Jurkat, Clone E6-1 (cell line): Measurements from ENCODE around the gene TIAM2.

Source experiments
- DNase-seq: peaks from one replicate; pipeline ENCODE4 v3.0.0-alpha.2; 2011; ENCODE audit warnings: low read depth, low spot score
- H3K4me3 ChIP-seq: 2 replicates; pipeline ENCODE4 v1.5.1; 2011; ENCODE audit warnings: mild to moderate bottlenecking, low read length, control low read depth, moderate library complexity

Gene TIAM2

DNA sequence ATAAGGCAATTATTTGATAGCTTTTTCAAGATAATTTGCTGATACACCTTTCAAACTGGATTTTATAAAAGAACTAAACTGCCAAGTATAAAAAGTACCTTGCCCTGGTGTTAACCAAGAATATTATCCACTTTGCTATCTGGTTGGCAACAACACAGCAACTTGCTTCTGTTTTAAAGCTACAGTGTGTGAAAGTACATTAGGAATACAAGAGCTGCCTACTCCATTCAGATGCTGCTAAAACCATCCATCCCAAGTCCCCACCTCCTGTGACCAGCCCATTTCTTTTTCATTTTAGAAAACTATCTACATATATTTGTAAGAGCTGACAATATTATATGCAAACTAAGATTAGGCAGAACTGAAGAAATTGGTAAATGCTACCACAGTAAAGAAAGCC lies 281.5 kb downstream of the TIAM2 start:
- no peak overlapping the region for H3K4me3 ChIP-seq
- DNase-seq = no peak

DNA sequence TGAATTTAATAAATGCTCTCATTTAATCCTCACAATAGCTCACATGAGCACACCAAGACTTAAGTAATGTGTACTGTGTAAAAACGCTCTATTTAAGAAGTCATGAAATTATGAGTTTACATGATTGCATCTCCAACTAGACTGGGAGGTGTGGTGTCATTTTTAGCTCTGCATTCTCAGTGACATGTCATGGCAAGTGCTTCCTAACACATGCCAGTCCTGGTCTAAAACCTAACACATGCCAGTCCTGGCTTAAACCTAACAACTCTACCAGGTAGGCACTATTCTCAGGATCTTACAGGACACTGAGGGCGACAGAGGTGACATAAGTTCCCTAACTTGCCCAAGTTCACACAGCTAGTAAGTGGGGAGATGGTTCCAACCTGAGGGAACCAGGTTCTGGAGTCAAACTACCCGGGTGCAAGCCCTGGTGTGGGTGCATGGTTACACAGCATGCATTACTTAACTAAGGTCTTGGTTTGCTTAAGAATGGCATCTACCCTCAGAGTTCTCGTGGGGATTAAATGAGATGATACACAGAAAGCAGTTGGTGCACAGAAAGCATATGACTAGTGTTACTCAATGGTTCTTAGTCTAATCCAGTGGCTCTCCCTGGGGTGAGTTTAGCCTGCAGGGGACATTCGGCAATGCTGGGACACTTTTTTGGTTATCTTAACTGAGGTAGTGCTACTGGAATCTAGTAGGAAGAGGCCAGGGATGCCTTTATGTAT lies 283.4 kb downstream of the TIAM2 start:
- DNase-seq = no peak
- no peak overlapping the region for H3K4me3 ChIP-seq

DNA sequence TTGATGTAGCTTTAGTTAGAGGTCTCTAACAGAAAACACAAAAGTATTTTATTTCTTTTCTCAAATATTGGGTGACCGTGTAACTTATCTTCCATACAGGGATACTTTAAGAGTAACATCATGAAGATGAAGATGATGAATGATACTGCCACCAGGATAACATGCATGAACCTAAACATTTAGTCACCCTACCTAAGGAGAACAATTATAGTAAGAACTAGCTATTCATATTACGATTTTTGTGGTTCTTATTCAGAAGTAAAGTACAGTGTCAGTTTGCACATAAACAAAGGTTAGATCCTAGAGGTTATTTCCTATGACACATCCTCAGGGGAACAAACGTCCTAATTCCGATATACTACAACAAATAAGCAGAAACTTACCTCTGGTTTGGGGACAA lies 289.7 kb downstream of the TIAM2 start:
- H3K4me3 ChIP-seq = no peak overlapping the region
- no peak for DNase-seq

DNA sequence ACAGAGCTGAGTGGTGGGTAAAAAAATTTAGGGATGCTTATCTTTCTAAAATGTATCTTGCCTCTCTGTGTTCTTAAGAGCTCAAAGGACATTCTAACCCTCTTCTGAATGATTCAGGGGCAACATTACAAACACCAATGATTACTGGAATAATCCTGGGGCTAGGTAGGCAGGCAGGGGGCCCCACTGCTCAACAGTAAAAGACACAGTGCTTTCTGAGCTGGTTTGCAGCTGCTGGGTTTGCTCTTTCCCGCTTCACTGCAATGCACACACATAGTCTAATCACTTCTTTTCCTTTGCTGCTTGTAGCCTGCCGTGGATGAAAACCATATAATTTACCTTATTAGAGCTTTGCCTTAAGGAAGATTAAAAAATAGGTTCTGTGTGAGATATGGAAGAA lies 292.6 kb downstream of the TIAM2 start:
- no peak for DNase-seq

DNA sequence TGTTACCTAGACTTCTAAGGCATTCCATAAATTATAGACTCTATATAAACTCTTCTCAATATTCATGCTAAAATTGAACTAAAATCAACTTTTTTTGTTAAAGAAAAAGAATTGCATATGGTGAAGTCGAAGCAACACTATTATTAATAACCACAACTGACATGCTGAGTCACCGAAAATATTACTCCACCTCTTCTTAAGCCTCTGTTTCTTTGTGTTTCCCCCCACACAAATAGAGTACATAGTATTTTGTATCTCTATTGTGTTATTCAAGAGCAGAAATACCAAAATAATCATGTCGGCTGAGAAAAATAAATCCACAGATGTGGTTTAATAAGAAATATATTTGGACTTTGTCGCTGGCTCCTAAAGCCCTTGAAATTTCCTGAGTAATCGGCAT lies 295.4 kb downstream of the TIAM2 start:
- H3K4me3 ChIP-seq = no peak overlapping the region
- DNase-seq = no peak

More for the DNA sequence above, 292.6 kb downstream of the TIAM2 start:
- H3K4me3 ChIP-seq = no peak overlapping the region

DNA sequence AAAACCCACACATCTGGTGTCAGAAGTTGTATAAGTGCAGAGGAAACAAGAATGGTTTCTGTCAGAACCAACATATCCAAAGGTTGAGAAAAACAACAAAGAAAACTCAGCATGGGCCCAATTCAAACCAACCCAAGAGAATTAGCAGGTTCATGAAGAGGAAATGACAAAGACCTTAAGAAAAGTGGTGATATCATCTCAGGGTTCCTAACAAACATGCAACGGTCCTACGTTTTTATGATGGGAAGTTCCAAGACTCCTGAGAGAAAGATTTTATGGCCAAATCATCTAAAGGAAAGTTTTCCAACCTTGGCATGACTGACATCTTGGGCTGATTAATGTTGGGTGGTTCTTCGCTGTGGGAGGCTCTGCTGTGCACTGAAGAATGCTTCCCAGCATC lies 296.2 kb downstream of the TIAM2 start:
- no peak overlapping the region for H3K4me3 ChIP-seq
- no peak for DNase-seq

DNA sequence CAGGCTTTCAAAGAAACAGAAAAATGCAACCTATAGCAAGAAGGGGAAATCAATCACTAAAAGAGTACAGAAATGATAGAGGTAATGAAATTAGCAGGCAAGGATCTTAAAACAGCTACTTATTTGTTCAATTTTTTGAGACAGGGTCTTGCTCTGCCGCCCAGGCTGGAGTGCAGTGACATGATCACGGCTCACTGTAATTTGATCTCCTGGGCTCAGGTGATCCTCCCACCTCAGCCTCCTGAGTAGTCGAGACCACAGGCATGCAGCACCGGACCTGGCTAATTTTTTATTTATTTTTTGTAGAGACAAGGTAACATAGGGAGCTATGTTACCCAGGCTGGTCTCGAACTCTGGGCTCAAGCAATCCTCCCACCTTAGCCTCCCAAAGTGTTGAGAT lies 297.6 kb downstream of the TIAM2 start:
- no peak for DNase-seq
- H3K4me3 ChIP-seq = no peak overlapping the region

DNA sequence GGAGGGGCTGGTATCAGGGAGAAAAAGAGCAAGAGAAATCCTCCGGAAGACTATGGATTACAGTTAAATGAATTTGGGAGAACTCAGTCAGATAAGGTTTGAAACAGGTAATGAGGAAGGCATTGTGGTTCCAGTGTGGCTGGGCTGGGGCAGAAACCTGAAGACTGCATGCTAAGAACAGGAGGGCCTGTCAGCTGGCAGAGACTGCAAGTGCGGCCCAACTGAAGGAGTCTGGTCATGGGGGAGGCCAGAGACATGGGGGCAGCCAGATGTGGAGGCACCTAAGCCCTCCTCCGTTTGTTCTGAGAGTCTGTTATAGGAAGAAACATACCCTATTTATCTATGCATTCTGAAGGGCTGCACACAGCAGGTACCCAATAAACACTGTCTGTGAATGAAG lies 302.6 kb downstream of the TIAM2 start:
- H3K4me3 ChIP-seq = no peak overlapping the region
- DNase-seq = no peak

DNA sequence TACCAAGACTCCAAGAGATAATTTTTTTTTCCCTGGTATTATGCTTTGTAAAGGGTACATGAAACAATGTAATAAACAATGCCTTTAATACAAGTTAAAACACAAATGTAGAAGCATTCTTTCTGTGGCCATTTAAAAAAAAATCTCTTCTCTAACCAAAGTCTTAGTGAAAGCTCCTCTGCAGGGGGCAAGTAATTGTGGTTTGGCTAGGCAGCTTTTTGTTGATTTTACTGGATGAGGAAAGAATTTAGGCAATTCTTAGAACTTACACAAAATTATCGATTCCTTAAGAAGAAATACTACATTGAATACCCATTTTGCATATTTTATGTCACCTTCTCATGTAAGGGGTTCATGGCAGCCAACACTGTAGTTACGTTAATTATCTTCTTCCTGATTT lies 306.8 kb downstream of the TIAM2 start:
- no peak overlapping the region for H3K4me3 ChIP-seq
- DNase-seq = no peak

DNA sequence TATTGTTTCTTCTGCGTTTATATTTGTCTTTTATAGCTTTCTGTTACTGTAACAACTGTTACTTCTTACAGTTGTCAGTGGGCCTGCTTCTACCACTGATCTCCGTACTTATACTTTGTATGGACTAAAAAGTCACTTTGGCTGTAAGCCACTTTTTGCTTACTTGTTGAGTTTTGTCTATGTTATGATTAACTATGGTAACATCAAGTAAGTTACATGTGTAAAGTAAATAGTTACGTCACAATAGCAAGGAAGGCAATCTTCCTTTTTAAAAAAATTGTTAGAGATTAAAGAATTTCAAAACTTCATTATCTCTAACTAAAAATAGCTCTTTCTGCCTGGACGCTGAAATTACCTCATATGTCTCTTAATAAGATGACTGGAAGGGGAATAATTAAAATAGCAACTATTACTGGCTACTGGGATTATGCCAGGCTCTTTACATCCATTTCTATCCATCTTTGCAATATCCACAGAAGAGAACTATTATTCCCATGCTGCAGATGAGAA lies 308.3 kb downstream of the TIAM2 start:
- H3K4me3 ChIP-seq = no peak overlapping the region
- DNase-seq = no peak

DNA sequence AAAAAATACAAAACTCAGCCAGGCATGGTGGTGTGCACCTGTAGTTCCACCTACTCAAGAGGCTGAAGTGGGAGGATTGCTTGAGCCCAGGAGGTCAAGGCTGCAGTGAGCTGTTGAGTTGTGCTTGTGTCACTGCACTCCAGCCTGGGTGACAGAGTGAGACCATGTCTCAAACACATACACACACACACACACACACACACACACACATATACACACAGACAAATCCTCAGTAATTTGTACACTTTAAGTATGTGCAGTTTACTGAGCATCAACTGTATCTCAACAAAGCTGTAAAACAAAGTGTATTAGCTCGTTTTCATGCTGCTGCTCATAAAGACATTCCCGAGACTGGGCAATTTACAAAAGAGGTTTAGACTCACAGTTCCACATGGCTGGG lies 311.8 kb downstream of the TIAM2 start:
- DNase-seq = no peak
- H3K4me3 ChIP-seq = no peak overlapping the region
